DMS79 treated with DMSO at 0.1 percent for 48 hours (cell line): ENCODE data around the gene ACRV1.

Source experiments
- DNase-seq: peaks from one replicate; lab custom pipeline; 2025; lab: John Stamatoyannopoulos, UW

ACRV1 gene

DNA sequence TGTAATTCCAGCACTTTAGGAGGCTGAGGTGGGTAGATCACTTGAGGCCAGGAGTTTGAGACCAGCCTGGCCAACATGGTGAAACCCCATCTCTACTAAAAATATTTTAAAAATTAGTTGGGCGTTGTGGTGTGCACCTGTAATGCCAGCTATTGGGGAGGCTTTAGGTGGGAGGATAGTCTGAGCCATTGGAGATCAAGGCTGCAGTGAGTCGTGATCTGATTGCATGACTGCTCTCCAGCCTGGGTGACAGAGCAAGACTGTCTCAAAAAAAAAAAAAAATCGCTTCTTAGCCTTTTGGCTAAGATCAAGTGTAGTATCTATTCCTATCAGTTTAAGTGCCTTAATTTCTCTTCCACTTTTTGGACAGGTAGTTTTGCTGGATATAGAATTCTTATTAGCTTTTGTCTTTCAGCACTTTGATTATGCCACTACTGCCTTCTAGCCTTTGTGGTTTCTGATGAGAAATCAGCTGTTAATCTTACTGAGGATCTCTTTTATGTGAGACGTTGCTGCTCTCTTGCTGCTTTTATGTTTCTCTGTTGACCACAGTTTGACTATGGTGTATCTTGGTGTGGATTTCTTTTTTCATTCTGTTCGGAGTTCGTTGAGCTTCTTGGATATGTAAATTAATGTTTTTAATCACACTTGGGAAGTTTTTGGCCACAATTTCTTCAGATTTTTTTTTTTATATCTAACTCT, 31.0 kb downstream of the ACRV1 start:
- DNase-seq: no peak

DNA sequence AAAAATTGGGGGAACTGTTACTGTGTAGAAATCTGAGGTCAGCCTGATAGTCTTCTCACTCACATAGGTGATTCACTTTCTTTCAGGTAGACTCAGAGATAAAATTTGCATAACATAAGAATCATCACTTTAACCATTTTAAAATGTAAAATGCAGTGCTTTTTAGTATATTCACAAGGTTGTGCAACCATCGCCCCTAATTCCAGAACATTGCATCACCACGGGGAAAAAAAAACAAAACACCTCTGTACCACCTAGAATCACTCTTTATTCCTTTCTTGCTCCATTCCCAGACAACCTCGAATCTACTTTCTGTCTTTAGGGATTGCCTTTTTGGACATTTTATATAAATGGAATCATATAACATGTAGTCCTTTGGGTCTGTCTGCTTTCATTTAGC, 34.8 kb downstream of the ACRV1 start:
- DNase-seq: no peak

DNA sequence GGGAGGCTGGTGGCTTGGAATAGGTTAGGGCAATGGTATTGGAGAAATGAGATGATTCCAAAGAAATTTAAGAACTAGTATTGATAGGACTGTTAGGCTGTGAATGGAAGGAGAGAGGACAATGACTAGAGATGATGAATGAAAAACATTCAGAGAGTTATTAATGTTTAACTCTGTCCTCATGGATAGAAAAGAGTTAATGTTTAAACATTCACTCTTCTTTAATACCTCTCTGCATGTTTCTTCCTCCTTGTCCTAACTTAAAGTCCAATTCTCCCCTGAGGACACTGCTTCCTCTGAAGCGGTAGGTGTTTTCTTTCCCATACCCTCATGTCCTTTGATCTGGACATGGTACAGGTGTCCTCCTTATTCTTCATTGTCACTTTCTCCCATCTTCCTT, 42.3 kb downstream of the ACRV1 start:
- no peak for DNase-seq

DNA sequence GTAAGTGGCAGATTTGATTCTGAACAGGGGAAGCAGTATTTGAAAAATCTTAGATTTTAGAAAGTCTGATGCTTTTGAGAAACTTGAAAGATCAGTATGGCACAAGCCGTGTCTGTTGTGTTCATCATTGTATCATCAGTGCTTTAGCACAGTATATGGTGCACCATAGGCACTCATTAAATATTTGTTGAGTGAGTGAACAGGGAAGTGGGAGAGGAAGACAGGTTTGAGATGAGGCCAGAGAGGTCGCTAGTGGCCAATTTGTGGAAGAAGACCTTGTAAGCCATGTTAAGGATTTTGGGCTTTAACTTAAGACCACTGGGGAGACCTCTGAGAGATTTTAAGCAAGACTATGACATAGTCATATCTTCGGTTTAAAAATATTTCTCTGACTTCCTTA, 42.8 kb downstream of the ACRV1 start:
- no peak for DNase-seq

DNA sequence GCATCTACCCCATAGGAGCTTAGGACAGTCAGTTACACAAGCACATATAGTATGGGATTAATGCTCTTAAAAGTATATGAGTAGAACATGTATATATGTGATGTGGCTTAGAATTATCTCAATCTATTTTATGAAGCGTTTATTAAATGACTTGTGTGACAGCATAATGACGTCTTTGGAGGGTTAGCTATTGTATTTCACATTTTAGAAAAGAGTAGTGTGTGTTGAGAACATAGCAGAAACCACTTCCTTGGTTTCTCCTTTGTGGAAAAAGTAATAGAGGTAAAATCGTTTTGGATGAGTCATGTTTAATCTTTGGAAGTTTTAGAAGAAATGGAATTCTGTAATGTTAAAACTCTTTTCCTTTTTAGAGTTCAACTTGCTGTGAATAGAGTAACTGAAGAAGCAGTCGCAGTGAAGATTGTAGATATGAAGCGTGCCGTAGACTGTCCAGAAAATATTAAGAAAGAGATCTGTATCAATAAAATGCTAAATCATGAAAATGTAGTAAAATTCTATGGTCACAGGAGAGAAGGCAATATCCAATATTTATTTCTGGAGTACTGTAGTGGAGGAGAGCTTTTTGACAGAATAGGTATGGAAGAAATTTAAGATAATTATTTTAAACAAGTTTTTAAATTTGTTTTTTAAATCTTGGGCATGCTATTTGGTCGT, 53.3 kb downstream of the ACRV1 start:
- DNase-seq: no peak

DNA sequence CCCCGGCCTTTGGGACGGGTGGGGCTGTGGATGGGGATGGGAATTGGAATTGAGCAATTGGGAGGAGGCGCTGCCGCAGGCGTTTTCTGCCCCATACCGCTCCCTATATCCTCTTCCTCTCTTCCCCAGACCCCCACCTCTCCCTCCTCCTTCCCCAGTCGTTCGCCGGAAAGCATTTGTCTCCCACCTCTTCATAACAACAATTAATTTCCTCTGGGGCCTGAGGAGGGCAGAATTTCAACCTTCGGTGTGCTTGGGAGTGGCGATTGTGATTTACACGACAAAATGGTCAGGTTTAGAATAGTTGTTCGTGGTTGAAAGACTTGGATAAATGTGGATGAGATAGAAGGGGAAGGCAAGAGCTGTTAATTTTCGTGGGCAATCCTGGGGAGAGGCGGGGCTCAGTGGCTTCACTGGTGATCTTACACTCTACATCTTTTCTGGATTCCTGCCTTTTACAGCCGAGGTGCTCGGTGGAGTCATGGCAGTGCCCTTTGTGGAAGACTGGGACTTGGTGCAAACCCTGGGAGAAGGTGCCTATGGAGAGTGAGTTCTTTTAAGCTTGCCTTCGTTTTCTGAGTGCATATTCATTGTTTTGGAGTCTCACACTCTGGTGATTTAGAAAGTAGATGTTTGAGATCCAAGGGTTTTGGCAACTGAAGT, 54.2 kb downstream of the ACRV1 start:
- DNase-seq: peak; percentile 86

DNA sequence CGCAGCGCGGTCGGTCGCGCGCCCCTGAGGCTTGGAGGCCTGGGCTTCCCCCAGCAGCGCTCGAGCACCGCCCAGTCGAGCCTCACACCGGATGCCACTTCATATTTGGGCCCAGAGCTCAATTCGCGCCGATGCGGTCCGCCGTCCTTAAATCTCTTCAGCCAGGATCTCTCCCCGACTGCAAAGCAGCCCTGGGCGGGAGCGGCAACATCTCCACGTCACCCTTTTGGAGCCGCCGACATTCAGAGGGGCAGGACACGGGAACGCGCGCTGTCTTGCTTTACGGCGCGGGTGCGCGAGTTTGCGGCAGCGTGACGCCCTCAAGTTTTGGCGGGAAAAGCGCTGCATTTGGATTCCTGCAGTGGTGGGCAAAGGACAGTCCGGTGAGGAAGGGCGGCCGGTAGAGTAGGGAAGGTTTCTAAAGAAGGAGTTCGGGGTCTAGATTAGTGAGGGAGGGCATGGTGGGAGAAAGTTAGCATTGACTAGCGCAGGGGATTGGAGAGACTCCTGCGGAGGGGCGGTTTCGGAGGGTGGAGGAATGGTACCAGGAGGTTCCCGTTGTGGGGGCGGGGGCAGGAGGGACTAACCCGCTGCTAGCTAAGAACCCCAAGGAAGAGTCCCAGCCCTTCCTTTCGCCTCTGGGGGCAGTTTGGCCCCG, 54.9 kb downstream of the ACRV1 start:
- peak; percentile 91 for DNase-seq

DNA sequence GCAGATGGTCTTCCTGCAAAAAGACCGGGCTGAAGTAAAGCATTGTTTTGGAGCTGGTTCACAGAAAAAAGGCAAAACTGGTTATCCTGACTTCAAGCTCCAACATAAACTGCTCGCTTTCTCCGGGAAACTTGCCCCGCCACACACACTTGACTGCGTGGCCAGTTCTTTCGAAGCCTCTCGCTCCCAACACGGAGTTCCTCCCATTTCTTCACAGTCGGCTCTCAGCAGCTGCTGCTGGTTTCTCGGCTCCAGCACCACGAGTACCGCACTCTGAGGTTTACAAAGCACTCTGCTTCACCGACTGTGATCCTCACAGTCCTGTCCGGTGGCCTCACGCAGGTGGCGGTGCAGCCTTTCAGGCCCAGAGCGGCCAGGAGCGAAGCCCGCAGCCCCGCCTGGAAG, 55.4 kb downstream of the ACRV1 start:
- DNase-seq: peak; percentile 83

DNA sequence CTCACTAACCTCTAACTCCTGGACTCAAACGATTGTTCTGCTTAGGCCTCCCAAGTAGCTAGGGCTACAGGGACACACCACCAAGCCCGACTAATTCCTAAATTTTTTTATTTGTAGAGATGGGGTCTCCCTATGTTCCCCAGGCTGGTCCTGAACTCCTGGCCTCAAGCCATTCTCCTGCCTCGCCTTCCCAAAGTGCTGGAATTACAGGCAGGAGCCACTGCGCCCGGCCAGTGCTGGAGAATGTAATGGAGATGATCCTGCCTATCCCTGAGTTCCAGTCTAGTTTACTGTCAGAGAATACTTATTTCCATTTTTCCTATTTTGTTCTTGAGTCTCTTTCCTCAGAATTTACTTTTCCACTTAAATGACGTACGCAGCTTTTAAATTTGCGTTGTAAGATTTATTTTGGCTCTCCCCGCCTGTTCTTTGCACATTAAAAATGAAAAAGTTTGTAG, 55.9 kb downstream of the ACRV1 start, which contains the start of gene CHEK1:
CHEK1 (plus strand) TSS at position 408 of the 458 bp plus-strand sequence. CDS start 1,606 bp downstream, outside the sequence.
- DNase-seq: no peak

DNA sequence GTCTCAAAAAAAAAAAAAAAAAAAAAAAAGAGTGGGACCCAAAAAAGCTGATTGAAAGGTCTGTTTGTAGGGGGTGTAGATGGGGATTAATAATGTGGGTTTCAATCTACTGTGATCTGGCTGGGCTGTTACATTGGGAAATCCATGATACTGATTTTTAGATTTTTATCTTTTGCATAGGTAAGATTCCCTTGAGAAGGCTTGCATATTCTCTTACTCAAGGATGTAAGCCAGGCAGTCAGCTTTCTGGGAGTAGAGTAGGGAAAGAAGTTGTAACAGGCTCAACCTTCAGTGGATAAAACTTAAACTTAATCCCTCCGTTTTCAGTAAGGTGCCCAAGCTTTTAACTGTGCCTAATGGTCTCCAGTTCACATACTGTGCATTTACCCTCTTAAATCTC, 57.6 kb downstream of the ACRV1 start:
- DNase-seq: no peak

DNA sequence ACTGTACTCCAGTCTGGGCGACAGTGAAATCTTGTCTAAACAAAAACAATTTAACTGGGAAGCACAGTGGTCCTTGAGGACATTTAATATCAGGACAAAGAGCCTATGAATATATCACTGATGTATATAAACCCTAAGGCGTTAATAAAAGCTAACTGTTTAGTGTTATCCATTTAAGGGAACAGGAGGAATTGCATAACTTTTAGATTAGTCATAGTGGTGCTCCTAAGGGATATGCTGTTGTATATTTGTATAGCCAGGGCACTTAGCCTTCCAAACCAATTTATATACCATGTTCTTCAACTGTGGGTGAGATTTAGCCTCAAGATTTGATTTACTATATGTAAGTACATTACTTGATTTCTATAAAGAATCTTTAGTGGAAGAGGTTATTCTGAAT, 58.7 kb downstream of the ACRV1 start:
- no peak for DNase-seq
